ENCODE data around the gene C19orf81. TPM values are rescaled to one million over a fixed set of nuclear protein-coding genes. Genes with fewer than 3 reads are reported as not detected.

The C19orf81 gene
- total RNA-seq, 4 donors from 2014 or later, result not detected

- H3K27me3 ChIP-seq, result peaks cover 85% of the 10 kb centered on the region
- H3K27ac ChIP-seq, result no peak overlapping the region
- ATAC-seq, result no peak
- no peaks in the 10 kb centered on the region for H3K9me3 ChIP-seq
- H3K36me3 ChIP-seq, result no peaks in the 10 kb centered on the region
- H3K4me3 ChIP-seq, result no peak overlapping the region
- TF ChIP-seq POLR2A (IDR thresholded peaks at IDR 0.05) (no peak), EP300 (IDR thresholded peaks at IDR 0.05) (no peak), POLR2AphosphoS5 (IDR thresholded peaks at IDR 0.05) (no peak), CTCF (IDR thresholded peaks at IDR 0.05) (no peak)
- H3K4me1 ChIP-seq, result no peaks in the 10 kb centered on the region
- WGBS, 2 donors (ENCODE audit: low coverage in 1 of 2), result 68 to 73% methylated on average over 4 to 5 of the region's 5 CpGs
Observed at GRCh38 chr19:50706387-50706786, 57.1 kb downstream of the C19orf81 start.

- Histone ChIP-seq H3K27me3 (peaks cover 85% of the 10 kb centered on the region), H3K9me3 (no peaks in the 10 kb centered on the region), H3K36me3 (no peaks in the 10 kb centered on the region), H3K4me1 (no peaks in the 10 kb centered on the region), H3K4me3 (no peak overlapping the region), H3K27ac (no peak overlapping the region)
- ATAC-seq, result no peak
- WGBS, 2 donors (ENCODE audit: low coverage in 1 of 2), result 60 to 62% methylated on average over 3 to 8 of the region's 12 CpGs
- TF ChIP-seq POLR2A (IDR thresholded peaks at IDR 0.05) (no peak), EP300 (IDR thresholded peaks at IDR 0.05) (no peak), POLR2AphosphoS5 (IDR thresholded peaks at IDR 0.05) (no peak), CTCF (IDR thresholded peaks at IDR 0.05) (no peak)
Observed at GRCh38 chr19:50708179-50708879, 59.1 kb downstream of the C19orf81 start.

Other genes with a start within 250 kb of the C19orf81 start
- gene SPIB, start 230.5 kb upstream of the C19orf81 start, total RNA-seq, result not detected
- gene MYBPC2, start 216.6 kb upstream of the C19orf81 start, total RNA-seq, result not detected
- gene EMC10, start 172.9 kb upstream of the C19orf81 start, total RNA-seq, result 10 to 100 TPM; 55.5 to 75.9 (median 71.5) TPM
- 1 to 10 TPM in 1 of 4 donors, under 1 TPM in 1, not detected in 2; 0.78 to 1.7 TPM for gene GARIN5A, start 172.6 kb upstream of the C19orf81 start, total RNA-seq
- gene JOSD2, start 138.3 kb upstream of the C19orf81 start, total RNA-seq, result 10 to 100 TPM; 16.1 to 39.8 (median 26.1) TPM
- gene ASPDH, start 135.5 kb upstream of the C19orf81 start, total RNA-seq, result not detected
- 1 to 10 TPM; 5.0 to 9.3 (median 7.6) TPM for gene LRRC4B, start 81.0 kb upstream of the C19orf81 start, total RNA-seq
- gene SYT3, start 9.6 kb upstream of the C19orf81 start, total RNA-seq, result under 1 TPM in 1 of 4 donors, not detected in 3; 0.42 TPM
- gene SHANK1, start 70.4 kb downstream of the C19orf81 start, total RNA-seq, result under 1 TPM in 3 of 4 donors, not detected in 1; 0.15 to 0.40 (median 0.31) TPM
- 10 to 100 TPM in 2 of 4 donors, 1 to 10 TPM in 2; 4.6 to 17.1 (median 8.4) TPM for gene CLEC11A, start 73.9 kb downstream of the C19orf81 start, total RNA-seq
- not detected for gene GPR32, start 121.0 kb downstream of the C19orf81 start, total RNA-seq
- not detected for gene ACP4, start 141.0 kb downstream of the C19orf81 start, total RNA-seq
- not detected for gene KLK1, start 174.3 kb downstream of the C19orf81 start, total RNA-seq
- gene KLK15, start 184.1 kb downstream of the C19orf81 start, total RNA-seq, result not detected
- gene KLK3, start 205.5 kb downstream of the C19orf81 start, total RNA-seq, result not detected
- not detected for gene KLK2, start 224.0 kb downstream of the C19orf81 start, total RNA-seq

All from gastroesophageal sphincter (tissue), 4 donors.